Uterus (tissue), 2 donors: ENCODE results near the gene SH2D1A.

Experiments used
- POLR2A ChIP-seq, 2 donors: fragments of 450-650 bp; IDR thresholded peaks; one replicate each; pipeline ENCODE4 v1.6.1; 2016; ENCODE audit warnings: antibody characterized with exemption in 2 of 2, mild to moderate bottlenecking in 1 of 2, moderate library complexity in 1 of 2
- TF ChIP-seq, protein P1 (sequence below), 4 experiments: fragments of 200-600 bp in 2 of 4; fragments of 450-650 bp in 2 of 4; sonication (generic) in 2 of 4; IDR thresholded peaks; one replicate each; pipeline ENCODE4 v1.5.1; 2016 to 2019; ENCODE audit warnings: antibody characterized with exemption in 4 of 4, mild to moderate bottlenecking in 2 of 4, moderate library complexity in 1 of 4

DNA sequence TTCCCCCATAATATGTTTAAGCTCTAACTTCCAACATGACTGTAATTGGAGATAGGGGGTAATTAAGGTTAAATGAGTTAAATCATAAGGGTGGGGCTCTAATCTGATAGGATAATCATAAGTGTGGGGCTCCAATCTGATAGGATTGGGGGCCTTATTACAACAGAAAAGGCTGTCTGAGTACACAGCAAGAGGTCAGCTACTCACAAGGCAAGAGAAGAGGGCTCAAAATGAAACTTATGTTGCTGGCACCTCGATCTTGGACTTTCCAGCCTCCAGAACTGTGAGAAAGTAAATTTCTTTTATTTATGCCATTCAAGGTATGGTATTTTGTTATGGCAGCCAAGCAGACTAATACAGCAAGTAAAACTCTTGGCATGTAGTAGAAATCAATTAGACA is 16.4 kb downstream of the SH2D1A start:
- TF ChIP-seq, protein P1, sequence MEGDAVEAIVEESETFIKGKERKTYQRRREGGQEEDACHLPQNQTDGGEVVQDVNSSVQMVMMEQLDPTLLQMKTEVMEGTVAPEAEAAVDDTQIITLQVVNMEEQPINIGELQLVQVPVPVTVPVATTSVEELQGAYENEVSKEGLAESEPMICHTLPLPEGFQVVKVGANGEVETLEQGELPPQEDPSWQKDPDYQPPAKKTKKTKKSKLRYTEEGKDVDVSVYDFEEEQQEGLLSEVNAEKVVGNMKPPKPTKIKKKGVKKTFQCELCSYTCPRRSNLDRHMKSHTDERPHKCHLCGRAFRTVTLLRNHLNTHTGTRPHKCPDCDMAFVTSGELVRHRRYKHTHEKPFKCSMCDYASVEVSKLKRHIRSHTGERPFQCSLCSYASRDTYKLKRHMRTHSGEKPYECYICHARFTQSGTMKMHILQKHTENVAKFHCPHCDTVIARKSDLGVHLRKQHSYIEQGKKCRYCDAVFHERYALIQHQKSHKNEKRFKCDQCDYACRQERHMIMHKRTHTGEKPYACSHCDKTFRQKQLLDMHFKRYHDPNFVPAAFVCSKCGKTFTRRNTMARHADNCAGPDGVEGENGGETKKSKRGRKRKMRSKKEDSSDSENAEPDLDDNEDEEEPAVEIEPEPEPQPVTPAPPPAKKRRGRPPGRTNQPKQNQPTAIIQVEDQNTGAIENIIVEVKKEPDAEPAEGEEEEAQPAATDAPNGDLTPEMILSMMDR (IDR thresholded peaks at IDR 0.05) = no peak
- TF ChIP-seq POLR2A (IDR thresholded peaks at IDR 0.05) = no peak
